Glutamatergic neuron (in vitro differentiated cells): ENCODE results near the gene ATP6V1G1. TPM values are rescaled to one million over a fixed set of nuclear protein-coding genes. Genes with fewer than 3 reads are reported as not detected.
"Not testable (repeated sequence)": the region's sequence is repeated elsewhere in the genome, so short reads cannot be mapped to it uniquely, and the experiment has no call there.

ENCODE experiments used
- DNase-seq: peaks from one replicate; pipeline ENCODE4 v3.0.0; 2022
- H3K27ac Mint-ChIP-seq: one replicate; pipeline ENCODE4 v1.8.0; 2020; ENCODE audit warnings: mild to moderate bottlenecking, mixed read lengths, inconsistent platforms; ENCODE audit not compliant: unreplicated experiment
- H3K27me3 Mint-ChIP-seq: one replicate; pipeline ENCODE4 v1.8.0; 2020; ENCODE audit warnings: mild to moderate bottlenecking, moderate library complexity, mixed read lengths, inconsistent platforms; ENCODE audit not compliant: unreplicated experiment
- H3K36me3 Mint-ChIP-seq: one replicate; pipeline ENCODE4 v1.8.0; 2020; ENCODE audit warnings: mild to moderate bottlenecking, mixed read lengths, inconsistent platforms; ENCODE audit not compliant: unreplicated experiment
- H3K4me1 Mint-ChIP-seq: one replicate; pipeline ENCODE4 v1.8.0; 2020; ENCODE audit warnings: mild to moderate bottlenecking, low read depth, mixed read lengths, inconsistent platforms; ENCODE audit not compliant: unreplicated experiment
- H3K4me3 Mint-ChIP-seq: one replicate; pipeline ENCODE4 v1.8.0; 2020; ENCODE audit warnings: mild to moderate bottlenecking, mixed read lengths, inconsistent platforms; ENCODE audit not compliant: unreplicated experiment
- H3K9me3 Mint-ChIP-seq: one replicate; pipeline ENCODE4 v1.8.0; 2020; ENCODE audit warnings: mild to moderate bottlenecking, moderate library complexity, mixed read lengths, inconsistent platforms; ENCODE audit not compliant: unreplicated experiment
- CTCF ChIP-seq: fragments of 200-600 bp; sonication (generic); IDR thresholded peaks from one replicate; pipeline ENCODE4 v1.5.0; 2021; ENCODE audit not compliant: partially characterized antibody, unreplicated experiment
- total RNA-seq: library from RNA; stranded (reverse); fragmentation: NEBNext Ultra II Directional; extraction: Animal tissue kit (Norgen Biotek cat#: 25700); gene quantifications from one replicate; pipeline ENCODE4 v1.2.1, GENCODE V29; 2021; ENCODE audit not compliant: unreplicated experiment

Gene ATP6V1G1
- total RNA-seq, 1 donor from 2014 or later = 156 TPM

GRCh38 chr9:114590328-114590727 is 2.8 kb downstream of the ATP6V1G1 start:
- H3K36me3 Mint-ChIP-seq = no peaks in the 10 kb centered on the region
- peaks cover 23% of the 10 kb centered on the region for H3K9me3 Mint-ChIP-seq
- H3K27me3 Mint-ChIP-seq = peaks cover 13% of the 10 kb centered on the region
- no peak overlapping the region for H3K4me3 Mint-ChIP-seq
- H3K4me1 Mint-ChIP-seq = peaks cover 27% of the 10 kb centered on the region
- no peak overlapping the region for H3K27ac Mint-ChIP-seq
- TF ChIP-seq CTCF = no peak
- DNase-seq = no peak

GRCh38 chr9:114591291-114591787 is 3.8 kb downstream of the ATP6V1G1 start:
- Mint-ChIP-seq H3K4me1 (peaks cover 27% of the 10 kb centered on the region), H3K4me3 (peak overlapping the region; percentile 57), H3K9me3 (peaks cover 23% of the 10 kb centered on the region), H3K27ac (peak overlapping the region; percentile 50), H3K27me3 (peaks cover 13% of the 10 kb centered on the region), H3K36me3 (no peaks in the 10 kb centered on the region)
- no peak for TF ChIP-seq CTCF
- DNase-seq = no peak

GRCh38 chr9:114591849-114592248 is 4.3 kb downstream of the ATP6V1G1 start:
- Mint-ChIP-seq H3K27me3 (peaks cover 13% of the 10 kb centered on the region), H3K36me3 (no peaks in the 10 kb centered on the region), H3K4me1 (peaks cover 26% of the 10 kb centered on the region), H3K4me3 (no peak overlapping the region), H3K27ac (peak overlapping the region; percentile 25), H3K9me3 (peaks cover 23% of the 10 kb centered on the region)
- no peak for DNase-seq
- no peak for TF ChIP-seq CTCF

GRCh38 chr9:114592356-114592755 is 4.8 kb downstream of the ATP6V1G1 start:
- TF ChIP-seq CTCF = no peak
- Mint-ChIP-seq H3K27ac (no peak overlapping the region), H3K4me1 (peaks cover 23% of the 10 kb centered on the region), H3K9me3 (peaks cover 19% of the 10 kb centered on the region), H3K4me3 (no peak overlapping the region), H3K27me3 (peaks cover 13% of the 10 kb centered on the region), H3K36me3 (no peaks in the 10 kb centered on the region)
- no peak for DNase-seq

GRCh38 chr9:114594136-114594535 is 6.6 kb downstream of the ATP6V1G1 start:
- H3K27ac Mint-ChIP-seq = no peak overlapping the region
- peaks cover 17% of the 10 kb centered on the region for H3K4me1 Mint-ChIP-seq
- H3K9me3 Mint-ChIP-seq = peaks cover 4% of the 10 kb centered on the region
- H3K4me3 Mint-ChIP-seq = no peak overlapping the region
- no peaks in the 10 kb centered on the region for H3K36me3 Mint-ChIP-seq
- TF ChIP-seq CTCF = no peak
- H3K27me3 Mint-ChIP-seq = peaks cover 4% of the 10 kb centered on the region
- no peak for DNase-seq

- not testable (repeated sequence) for H3K36me3 Mint-ChIP-seq, H3K4me1 Mint-ChIP-seq, DNase-seq, H3K9me3 Mint-ChIP-seq, H3K27me3 Mint-ChIP-seq, H3K4me3 Mint-ChIP-seq, H3K27ac Mint-ChIP-seq
Observed at GRCh38 chr9:114600502-114601248, 13.1 kb downstream of the ATP6V1G1 start.

- not testable (repeated sequence) for H3K36me3 Mint-ChIP-seq, H3K27me3 Mint-ChIP-seq
Observed at GRCh38 chr9:114601787-114602186, 14.2 kb downstream of the ATP6V1G1 start.

More at GRCh38 chr9:114601787-114602186, 14.2 kb downstream of the ATP6V1G1 start:
- not testable (repeated sequence) for DNase-seq, H3K9me3 Mint-ChIP-seq, H3K27ac Mint-ChIP-seq, H3K4me3 Mint-ChIP-seq, H3K4me1 Mint-ChIP-seq
